Measurements from ENCODE around the gene MTUS2.

Gene MTUS2

DNA sequence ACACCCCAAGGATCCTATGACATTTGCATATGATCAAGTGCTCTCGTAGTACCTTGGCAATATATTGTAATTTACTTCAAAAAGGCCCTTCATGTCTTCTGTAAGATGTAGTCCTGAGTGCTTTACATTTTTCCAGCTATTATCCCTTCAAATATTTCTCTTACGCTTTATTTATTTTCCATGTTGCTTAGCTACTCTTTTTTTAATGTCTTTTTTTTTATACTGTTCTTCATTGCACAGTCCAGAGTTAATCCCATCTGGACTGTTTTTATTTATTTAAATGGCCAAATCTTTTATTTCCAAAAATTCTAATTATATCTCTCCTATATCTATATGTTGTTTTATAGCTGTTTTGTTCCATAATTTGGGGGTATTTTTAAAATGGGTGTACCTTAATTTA lies 404.1 kb downstream of the MTUS2 start:
- peaks cover 16% of the 10 kb centered on the region; the same call in 1 of the 2 replicates for H3K9me3 ChIP-seq (ENCODE audit: control insufficient read depth, insufficient read depth, low read depth, low read length)
- no peaks in the 10 kb centered on the region for H3K36me3 ChIP-seq (ENCODE audit: control insufficient read depth, insufficient read depth, low read length)
- H3K4me1 ChIP-seq (ENCODE audit: control insufficient read depth, insufficient read depth, low read length) = no peaks in the 10 kb centered on the region
- H3K27ac ChIP-seq (ENCODE audit: low read depth, low read length) = no peak overlapping the region
- H3K4me3 ChIP-seq (ENCODE audit: low read depth, low read length) = no peak overlapping the region
- H3K9ac ChIP-seq (ENCODE audit: low read length) = no peak overlapping the region
- H3K27me3 ChIP-seq (ENCODE audit: control insufficient read depth, insufficient read depth, low read length) = no peaks in the 10 kb centered on the region

DNA sequence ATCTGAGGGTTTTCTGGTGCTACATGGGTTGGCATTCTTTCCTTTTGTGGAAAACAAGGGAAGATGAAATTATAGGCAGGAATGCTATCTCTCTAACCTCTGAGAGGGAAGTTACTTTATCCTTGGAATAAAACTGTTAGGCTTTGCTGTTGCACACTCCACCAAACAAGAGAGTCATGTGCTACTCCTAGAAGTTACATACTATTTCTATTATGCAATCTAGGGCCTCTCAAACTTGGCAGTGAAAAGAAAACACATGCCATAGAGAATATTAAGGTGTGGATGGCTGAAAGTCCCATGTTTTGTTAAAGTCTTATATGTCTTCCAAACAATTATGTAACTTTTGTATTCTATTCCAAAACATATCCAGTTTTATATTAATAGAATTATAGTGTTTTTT lies 407.4 kb downstream of the MTUS2 start:
- Histone ChIP-seq H3K36me3 (ENCODE audit: control insufficient read depth, insufficient read depth, low read length) (no peaks in the 10 kb centered on the region), H3K9ac (ENCODE audit: low read length) (no peak overlapping the region), H3K27ac (ENCODE audit: low read depth, low read length) (no peak overlapping the region), H3K9me3 (ENCODE audit: control insufficient read depth, insufficient read depth, low read depth, low read length) (peaks cover 15% of the 10 kb centered on the region; the same call in 1 of the 2 replicates), H3K4me3 (ENCODE audit: low read depth, low read length) (no peak overlapping the region), H3K27me3 (ENCODE audit: control insufficient read depth, insufficient read depth, low read length) (no peaks in the 10 kb centered on the region), H3K4me1 (ENCODE audit: control insufficient read depth, insufficient read depth, low read length) (no peaks in the 10 kb centered on the region)

DNA sequence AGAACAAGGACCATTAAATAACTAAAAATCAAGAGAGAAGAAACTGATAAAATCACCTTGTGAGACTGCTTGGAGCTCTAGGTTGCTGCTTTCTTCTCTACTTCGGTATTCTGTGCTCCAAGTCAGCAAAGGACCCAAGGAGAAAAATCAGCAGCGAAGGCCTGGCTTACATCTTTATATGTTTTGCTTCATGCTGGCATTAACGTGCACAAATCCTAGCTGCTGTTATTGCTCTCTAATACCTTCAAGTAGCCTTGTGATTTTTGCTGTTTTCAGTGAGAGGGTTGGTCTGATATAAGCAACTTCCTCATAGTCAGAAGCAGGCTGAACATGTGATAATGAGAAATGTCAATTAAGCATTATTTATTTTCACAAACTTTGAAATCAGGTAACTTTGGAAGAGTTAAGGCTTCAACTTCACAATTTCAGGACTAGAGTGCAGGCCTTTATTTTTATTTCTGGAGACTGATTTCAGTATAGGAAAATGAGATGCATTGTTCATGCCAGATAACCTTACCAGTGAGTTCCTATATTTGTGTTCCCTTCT lies 410.2 kb downstream of the MTUS2 start:
- Histone ChIP-seq H3K9ac (ENCODE audit: low read length) (no peak overlapping the region), H3K27ac (ENCODE audit: low read depth, low read length) (no peak overlapping the region), H3K9me3 (ENCODE audit: control insufficient read depth, insufficient read depth, low read depth, low read length) (no peaks in the 10 kb centered on the region), H3K36me3 (ENCODE audit: control insufficient read depth, insufficient read depth, low read length) (no peaks in the 10 kb centered on the region), H3K27me3 (ENCODE audit: control insufficient read depth, insufficient read depth, low read length) (no peaks in the 10 kb centered on the region), H3K4me1 (ENCODE audit: control insufficient read depth, insufficient read depth, low read length) (no peaks in the 10 kb centered on the region), H3K4me3 (ENCODE audit: low read depth, low read length) (no peak overlapping the region)

DNA sequence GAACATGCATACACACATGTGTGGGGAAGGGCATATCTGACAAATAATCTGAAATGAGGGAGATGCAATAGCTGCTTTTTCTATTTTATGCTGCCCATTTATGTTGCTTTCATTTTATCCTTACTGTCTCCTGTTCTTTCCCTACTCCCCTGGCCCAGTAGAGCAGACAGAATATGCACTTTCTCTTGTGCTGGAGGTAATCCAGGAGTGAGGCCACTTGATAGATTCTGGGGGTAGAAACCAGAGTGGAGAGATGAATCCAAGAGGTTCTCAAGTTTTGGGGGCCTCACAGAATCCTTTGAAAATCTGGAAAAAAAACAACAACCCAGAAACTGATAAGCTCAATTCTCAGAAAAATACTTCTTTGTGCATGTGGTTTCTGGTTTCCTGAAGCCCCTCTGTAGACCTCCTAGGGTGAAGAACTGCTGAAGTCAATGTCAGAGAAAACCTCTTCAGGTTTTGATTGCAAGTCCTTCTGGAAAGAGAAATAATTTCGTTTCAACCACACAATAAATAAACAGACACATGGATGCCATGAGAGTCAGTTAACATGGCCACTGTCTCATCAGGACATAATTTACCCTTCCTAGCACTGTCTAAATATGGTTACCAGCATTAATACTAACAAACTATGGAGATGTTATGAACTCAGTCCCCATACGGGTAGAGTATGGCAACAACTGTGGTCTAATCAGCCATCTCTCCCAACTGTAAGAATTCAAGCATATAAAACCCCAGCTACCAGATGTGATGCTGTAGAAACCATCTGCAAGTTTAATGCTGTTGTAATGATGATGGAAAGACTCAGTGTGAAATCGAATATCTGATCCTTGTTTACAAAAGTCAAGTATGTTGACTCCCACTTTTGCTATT lies 419.8 kb downstream of the MTUS2 start:
- Histone ChIP-seq H3K27me3 (ENCODE audit: control insufficient read depth, insufficient read depth, low read length) (no peaks in the 10 kb centered on the region), H3K9ac (ENCODE audit: low read length) (no peak overlapping the region), H3K4me3 (ENCODE audit: low read depth, low read length) (no peak overlapping the region), H3K36me3 (ENCODE audit: control insufficient read depth, insufficient read depth, low read length) (no peaks in the 10 kb centered on the region), H3K9me3 (ENCODE audit: control insufficient read depth, insufficient read depth, low read depth, low read length) (no peaks in the 10 kb centered on the region), H3K4me1 (ENCODE audit: control insufficient read depth, insufficient read depth, low read length) (no peaks in the 10 kb centered on the region), H3K27ac (ENCODE audit: low read depth, low read length) (no peak overlapping the region)

DNA sequence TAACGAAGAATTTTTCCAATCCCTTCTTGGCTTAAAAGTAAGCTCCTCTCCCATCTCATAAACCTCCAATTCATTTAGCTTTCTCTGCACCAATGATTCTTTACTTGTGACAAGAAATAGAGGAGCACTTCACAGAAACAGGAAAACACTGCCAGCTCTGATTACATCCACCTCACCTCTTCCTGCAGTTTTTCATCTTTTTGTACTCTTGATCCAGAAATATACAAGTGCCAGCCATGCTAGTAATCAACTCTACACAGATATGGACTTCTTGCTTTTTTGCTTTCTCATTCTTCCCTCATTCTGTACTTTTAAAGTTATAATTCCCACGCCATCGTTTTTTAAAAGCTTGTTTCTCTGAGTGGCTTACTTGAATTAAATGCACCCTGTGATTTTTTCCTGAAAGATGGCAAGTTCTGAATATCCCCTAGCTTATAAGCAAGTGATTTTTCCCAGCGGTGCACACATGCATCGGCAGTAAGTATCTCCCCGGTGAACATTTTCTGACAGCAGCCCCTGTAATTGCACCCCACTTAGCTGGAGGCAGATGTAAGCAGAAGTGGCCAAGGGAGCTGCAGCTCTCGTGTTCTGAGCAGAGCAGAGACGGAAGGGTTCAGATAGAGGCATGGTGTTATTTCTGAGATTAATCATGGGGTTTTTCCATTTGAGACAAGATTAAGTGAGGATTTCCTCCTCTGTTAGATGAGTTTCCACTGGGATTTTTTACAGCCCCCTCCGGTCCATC lies 434.7 kb downstream of the MTUS2 start:
- H3K9ac ChIP-seq (ENCODE audit: low read length) = no peak overlapping the region
- no peaks in the 10 kb centered on the region; the same call in 1 of the 2 replicates for H3K9me3 ChIP-seq (ENCODE audit: control insufficient read depth, insufficient read depth, low read depth, low read length)
- no peak overlapping the region for H3K4me3 ChIP-seq (ENCODE audit: low read depth, low read length)
- no peaks in the 10 kb centered on the region for H3K4me1 ChIP-seq (ENCODE audit: control insufficient read depth, insufficient read depth, low read length)
- no peak overlapping the region for H3K27ac ChIP-seq (ENCODE audit: low read depth, low read length)
- H3K36me3 ChIP-seq (ENCODE audit: control insufficient read depth, insufficient read depth, low read length) = no peaks in the 10 kb centered on the region
- no peaks in the 10 kb centered on the region for H3K27me3 ChIP-seq (ENCODE audit: control insufficient read depth, insufficient read depth, low read length)

DNA sequence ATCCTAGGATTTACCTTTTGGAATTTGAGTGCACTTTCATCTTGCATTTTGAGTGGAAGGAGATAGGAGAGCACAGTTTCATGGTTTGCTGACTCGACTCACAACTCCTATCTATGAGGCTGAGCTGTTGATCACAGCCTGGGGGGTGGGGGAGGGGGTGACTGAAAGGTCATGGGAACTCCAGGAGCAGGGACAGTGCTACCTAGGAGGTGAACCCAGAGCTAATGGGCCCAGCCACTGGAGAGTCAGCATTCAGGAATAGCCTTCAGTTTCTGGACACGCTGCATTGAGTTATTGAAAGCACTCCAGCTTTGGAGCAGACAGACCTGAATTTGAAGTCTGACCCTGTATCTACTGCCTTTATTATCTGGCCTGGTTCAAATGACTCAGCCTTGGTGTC lies 435.4 kb downstream of the MTUS2 start:
- Histone ChIP-seq H3K27me3 (ENCODE audit: control insufficient read depth, insufficient read depth, low read length) (no peaks in the 10 kb centered on the region), H3K9me3 (ENCODE audit: control insufficient read depth, insufficient read depth, low read depth, low read length) (no peaks in the 10 kb centered on the region; the same call in 1 of the 2 replicates), H3K4me1 (ENCODE audit: control insufficient read depth, insufficient read depth, low read length) (no peaks in the 10 kb centered on the region)

DNA sequence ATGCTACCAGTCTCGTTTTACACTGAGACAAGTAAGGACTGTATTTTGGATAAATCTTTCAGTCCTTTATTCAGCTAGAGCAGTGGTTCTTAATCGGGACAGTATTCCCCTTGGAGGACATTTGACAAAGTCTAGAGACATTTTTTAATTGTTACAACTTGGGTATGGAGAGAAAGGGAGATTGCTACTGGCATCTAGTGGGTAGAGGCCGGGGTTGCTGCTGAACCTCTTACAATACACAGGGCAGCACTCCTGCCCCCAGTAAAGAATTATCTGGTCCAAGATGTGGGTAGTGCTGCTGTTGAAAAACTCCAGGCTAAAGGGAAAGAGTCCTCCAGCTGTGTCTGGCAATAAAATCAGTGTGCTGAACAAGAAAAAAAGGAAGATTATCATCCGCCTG lies 440.5 kb downstream of the MTUS2 start:
- H3K36me3 ChIP-seq (ENCODE audit: control insufficient read depth, insufficient read depth, low read length) = no peaks in the 10 kb centered on the region

More for the DNA sequence above, 435.4 kb downstream of the MTUS2 start:
- Histone ChIP-seq H3K36me3 (ENCODE audit: control insufficient read depth, insufficient read depth, low read length) (no peaks in the 10 kb centered on the region), H3K27ac (ENCODE audit: low read depth, low read length) (no peak overlapping the region), H3K9ac (ENCODE audit: low read length) (no peak overlapping the region), H3K4me3 (ENCODE audit: low read depth, low read length) (no peak overlapping the region)

DNA sequence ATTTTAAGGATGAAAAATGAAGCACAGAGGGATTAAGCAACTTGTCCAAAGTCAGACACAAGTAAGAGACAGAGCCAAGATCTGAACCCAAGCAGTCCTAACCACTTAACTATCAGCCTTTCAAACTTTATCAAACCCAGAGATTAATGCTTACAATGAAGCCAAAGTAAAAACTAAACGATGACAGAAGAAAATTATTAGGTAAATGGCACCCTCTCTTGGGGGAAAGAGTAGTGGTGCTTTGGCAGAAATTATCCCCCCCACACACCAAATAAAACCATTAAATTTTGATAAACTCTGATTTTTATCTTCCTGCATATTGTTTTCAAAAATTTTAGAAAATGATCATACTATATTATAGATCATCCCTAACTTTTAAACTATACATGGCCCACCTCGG lies 446.1 kb downstream of the MTUS2 start:
- Histone ChIP-seq H3K9me3 (ENCODE audit: control insufficient read depth, insufficient read depth, low read depth, low read length) (peaks cover 5% of the 10 kb centered on the region; the same call in 1 of the 2 replicates), H3K27ac (ENCODE audit: low read depth, low read length) (no peak overlapping the region)

More for the DNA sequence above, 440.5 kb downstream of the MTUS2 start:
- H3K27me3 ChIP-seq (ENCODE audit: control insufficient read depth, insufficient read depth, low read length) = no peaks in the 10 kb centered on the region
- peaks cover 5% of the 10 kb centered on the region; the same call in 1 of the 2 replicates for H3K9me3 ChIP-seq (ENCODE audit: control insufficient read depth, insufficient read depth, low read depth, low read length)
- no peaks in the 10 kb centered on the region for H3K4me1 ChIP-seq (ENCODE audit: control insufficient read depth, insufficient read depth, low read length)
- H3K4me3 ChIP-seq (ENCODE audit: low read depth, low read length) = no peak overlapping the region
- H3K27ac ChIP-seq (ENCODE audit: low read depth, low read length) = no peak overlapping the region
- H3K9ac ChIP-seq (ENCODE audit: low read length) = no peak overlapping the region

DNA sequence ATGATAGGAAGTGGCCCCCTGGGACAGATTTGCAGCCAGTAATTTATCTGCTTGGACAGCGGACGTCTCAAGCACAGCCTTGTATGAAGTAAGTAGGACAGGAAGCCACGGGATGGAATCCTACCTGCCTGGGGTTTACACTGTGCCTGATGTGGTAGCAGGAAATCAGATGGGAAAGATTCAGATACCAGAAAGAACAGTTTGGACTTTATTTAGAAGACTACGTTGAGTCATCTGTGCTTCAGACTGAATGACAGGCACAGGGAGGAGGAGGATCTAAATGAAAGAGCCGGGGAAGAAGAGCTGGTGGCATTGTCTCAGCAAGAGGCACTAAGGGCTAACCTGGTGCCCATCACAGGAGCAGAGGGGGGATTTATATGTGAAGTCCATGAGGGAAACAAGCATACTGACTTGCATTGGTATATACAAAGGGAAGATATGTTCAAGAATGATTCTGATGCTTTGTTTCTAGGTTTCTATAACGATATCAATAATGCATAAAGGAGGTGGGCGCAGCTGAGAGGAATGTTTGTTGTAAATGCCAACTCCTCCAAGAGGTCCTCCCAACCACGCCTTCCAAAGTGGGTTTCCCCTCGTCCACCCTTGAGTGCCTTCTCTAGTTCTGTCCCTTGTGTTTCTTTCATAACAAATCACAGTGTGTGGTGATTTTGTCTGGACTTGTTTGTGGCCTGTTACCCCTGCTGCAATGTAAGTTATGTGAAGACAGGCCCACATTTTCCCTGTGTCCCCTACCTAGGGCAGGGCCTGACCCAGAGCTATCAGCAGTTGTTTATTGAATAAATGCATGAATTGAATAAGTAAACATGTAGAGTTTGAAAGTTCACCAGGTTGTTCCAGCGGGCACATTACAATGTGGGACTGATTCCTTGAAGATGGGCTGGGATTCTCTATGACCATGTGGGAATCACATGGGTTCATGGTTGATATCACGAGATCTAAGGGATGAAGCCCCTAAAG lies 446.9 kb downstream of the MTUS2 start:
- Histone ChIP-seq H3K27me3 (ENCODE audit: control insufficient read depth, insufficient read depth, low read length) (no peaks in the 10 kb centered on the region), H3K27ac (ENCODE audit: low read depth, low read length) (no peak overlapping the region)

More for the DNA sequence above, 446.1 kb downstream of the MTUS2 start:
- H3K4me1 ChIP-seq (ENCODE audit: control insufficient read depth, insufficient read depth, low read length) = no peaks in the 10 kb centered on the region
- H3K9ac ChIP-seq (ENCODE audit: low read length) = no peak overlapping the region
- no peaks in the 10 kb centered on the region for H3K36me3 ChIP-seq (ENCODE audit: control insufficient read depth, insufficient read depth, low read length)
- no peaks in the 10 kb centered on the region for H3K27me3 ChIP-seq (ENCODE audit: control insufficient read depth, insufficient read depth, low read length)
- no peak overlapping the region for H3K4me3 ChIP-seq (ENCODE audit: low read depth, low read length)

DNA sequence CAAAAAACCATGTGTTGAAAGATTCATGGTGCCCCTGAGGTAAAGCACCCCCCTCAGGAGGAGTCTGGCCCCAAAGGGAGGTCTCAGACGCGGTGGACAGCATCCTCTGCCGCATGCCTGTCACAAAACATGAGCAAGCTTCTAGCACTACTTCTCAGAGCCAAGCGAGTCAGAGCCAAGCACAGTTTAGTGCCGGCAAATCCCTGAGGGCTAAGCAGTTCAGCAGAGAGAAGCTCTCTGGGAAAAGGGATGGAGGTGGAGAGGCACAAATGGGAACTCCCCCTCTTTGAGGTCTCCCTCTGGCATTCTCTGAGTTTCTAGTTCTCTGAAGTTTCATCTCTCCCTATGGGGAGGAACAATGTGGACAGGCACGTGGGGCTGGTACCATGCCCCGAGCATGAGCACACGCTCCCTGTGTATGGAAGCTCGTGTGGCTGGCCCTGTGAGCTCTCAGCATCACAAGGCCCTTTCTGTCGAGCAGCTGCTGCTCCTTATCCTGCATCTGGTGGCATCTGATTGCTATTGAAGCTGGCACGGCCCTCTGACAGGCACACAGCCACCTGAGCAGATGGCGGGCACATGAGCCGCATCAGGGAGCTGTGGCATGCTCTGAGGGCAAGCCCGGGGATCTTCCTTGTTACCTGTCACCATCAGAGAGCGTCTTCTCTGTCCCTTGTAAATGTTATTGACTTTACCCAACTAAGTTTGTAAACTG lies 450.3 kb downstream of the MTUS2 start:
- Histone ChIP-seq H3K9me3 (ENCODE audit: control insufficient read depth, insufficient read depth, low read depth, low read length) (peaks cover under 1% of the 10 kb centered on the region; the same call in 1 of the 2 replicates), H3K36me3 (ENCODE audit: control insufficient read depth, insufficient read depth, low read length) (no peaks in the 10 kb centered on the region), H3K4me3 (ENCODE audit: low read depth, low read length) (no peak overlapping the region), H3K9ac (ENCODE audit: low read length) (no peak overlapping the region), H3K27ac (ENCODE audit: low read depth, low read length) (no peak overlapping the region), H3K4me1 (ENCODE audit: control insufficient read depth, insufficient read depth, low read length) (no peaks in the 10 kb centered on the region), H3K27me3 (ENCODE audit: control insufficient read depth, insufficient read depth, low read length) (no peaks in the 10 kb centered on the region)

More for the DNA sequence above, 446.9 kb downstream of the MTUS2 start:
- H3K9me3 ChIP-seq (ENCODE audit: control insufficient read depth, insufficient read depth, low read depth, low read length) = peaks cover 5% of the 10 kb centered on the region; the same call in 1 of the 2 replicates
- no peak overlapping the region for H3K9ac ChIP-seq (ENCODE audit: low read length)
- no peaks in the 10 kb centered on the region for H3K4me1 ChIP-seq (ENCODE audit: control insufficient read depth, insufficient read depth, low read length)
- H3K36me3 ChIP-seq (ENCODE audit: control insufficient read depth, insufficient read depth, low read length) = no peaks in the 10 kb centered on the region
- no peak overlapping the region for H3K4me3 ChIP-seq (ENCODE audit: low read depth, low read length)
